ENCODE measurements around the gene GRPR.

DNA sequence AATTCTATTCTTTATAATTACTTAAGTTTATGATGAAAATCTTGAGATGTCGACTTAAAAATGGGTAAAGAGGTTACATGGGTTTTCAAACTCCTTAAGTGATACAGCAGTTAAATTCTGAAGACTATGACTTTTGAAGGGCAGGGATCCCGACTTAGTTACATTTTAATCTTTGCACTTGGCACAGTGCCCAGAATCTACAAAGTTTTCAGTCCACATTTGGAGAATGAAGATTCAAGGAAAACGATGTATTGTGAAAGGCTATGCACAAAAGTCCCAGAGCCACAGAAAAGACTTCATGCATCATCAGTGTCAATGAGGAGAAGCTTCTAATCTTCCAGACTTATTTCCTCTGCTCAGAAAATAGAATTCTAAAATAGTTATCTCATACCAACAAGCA is 36.3 kb upstream of the GRPR start:
- TF ChIP-seq CTCF (IDR thresholded peaks at IDR 0.05; ENCODE audit: borderline replicate concordance, extremely low read depth, low read length, poor library complexity, severe bottlenecking), result no peak
- no peak for TF ChIP-seq EZH2 (IDR thresholded peaks at IDR 0.05; ENCODE audit: borderline replicate concordance, low read depth, low read length, severe bottlenecking)
